Heart left ventricle (tissue), 16 donors: Measurements from ENCODE around the gene SCRN1. TPM values are rescaled to one million over a fixed set of nuclear protein-coding genes. Genes with fewer than 3 reads are reported as not detected.

ENCODE experiments used
- ATAC-seq, 4 donors: fragments of 200-7000 bp; cut with Tn5 transposase; one replicate each; pipeline ENCODE4 v1.9.1; 2020 to 2022; ENCODE audit warnings: moderate library complexity in 4 of 4, mild to moderate bottlenecking in 3 of 4, moderate number of reproducible peaks in 1 of 4
- DNase-seq, 5 donors: peaks; one replicate each; pipeline ENCODE4 v3.0.0-alpha.2; 2020
- H3K27ac ChIP-seq, 12 donors: fragments of 200-600 bp; sonication (generic) in 4 of 12; one replicate each; pipeline versions ENCODE4 v1.5.0 to v1.8.0; 2016 to 2022; ENCODE audit warnings: mild to moderate bottlenecking in 2 of 12
- H3K27me3 ChIP-seq, 9 donors: fragments of 200-600 bp; sonication (generic) in 2 of 9; one replicate each; pipeline versions ENCODE4 v1.5.1 to v1.8.0; 2016 to 2022; ENCODE audit warnings: mild to moderate bottlenecking in 3 of 9
- H3K36me3 ChIP-seq, 9 donors: fragments of 200-600 bp; sonication (generic) in 2 of 9; one replicate each; pipeline versions ENCODE4 v1.5.0 to v1.8.0; 2018 to 2022; ENCODE audit warnings: mild to moderate bottlenecking in 2 of 9
- H3K4me1 ChIP-seq, 12 donors: fragments of 200-600 bp; sonication (generic) in 4 of 12; one replicate each; pipeline versions ENCODE4 v1.5.0 to v1.8.0; 2016 to 2022; ENCODE audit warnings: mild to moderate bottlenecking in 3 of 12
- H3K4me3 ChIP-seq, 12 donors: fragments of 200-600 bp; sonication (generic) in 4 of 12; one replicate each; pipeline versions ENCODE4 v1.5.0 to v1.8.0; 2017 to 2022; ENCODE audit warnings: mild to moderate bottlenecking in 9 of 12, moderate library complexity in 4 of 12
- H3K9me3 ChIP-seq, 12 donors: fragments of 200-600 bp; sonication (generic) in 4 of 12; one replicate each; pipeline versions ENCODE4 v1.5.0 to v1.8.0; 2016 to 2022; ENCODE audit warnings: mild to moderate bottlenecking in 1 of 12
- POLR2A ChIP-seq, 2 donors: fragments of 450-650 bp; IDR thresholded peaks; one replicate each; pipeline ENCODE4 v1.6.1; 2017; ENCODE audit warnings: antibody characterized with exemption in 2 of 2, mild to moderate bottlenecking in 2 of 2, moderate library complexity in 2 of 2
- WGBS, 4 donors: extraction: QIAGEN DNeasy Blood & Tissue Kit in 2 of 4; methylation state at CpG; one replicate each; pipeline versions ENCODE4 v1.1.5 to v1.1.7; 2013 to 2018; 5-methylcytosine and 5-hydroxymethylcytosine counted together
- intact Hi-C, 10 donors: fragments of 100-400 bp; cut with DNase I; formaldehyde crosslinking; loops; one replicate each; pipeline versions ENCODE4 v1.11.1 to v1.14.2; 2022
- polyA plus RNA-seq, 2 donors: library from polyadenylated mRNA; stranded (reverse); fragments of 200-250 nt; gene quantifications; one replicate each; pipeline ENCODE4 v1.2.3, GENCODE V29; 2013
- total RNA-seq, 9 donors: library from RNA; depleted of rRNA in 2 of 9; stranded (reverse); fragments of >200 nt in 2 of 9; fragmentation: NEBNext Ultra II Directional in 3 of 9; extraction: Animal tissue kit (Norgen Biotek cat#: 25700) in 3 of 9; gene quantifications; one replicate each; pipeline versions ENCODE4 v1.1.0 to v1.2.4, GENCODE V29; 2016 to 2023
- TF ChIP-seq, protein P1 (sequence below), 12 donors: fragments of 200-600 bp; sonication (generic) in 4 of 12; IDR thresholded peaks; one replicate each; pipeline versions ENCODE4 v1.5.0 to v1.8.0; 2018 to 2022; ENCODE audit warnings: antibody characterized with exemption in 12 of 12, mild to moderate bottlenecking in 5 of 12
- donor health status: ischemic (EF 13 %, LVEDD 7.1; RV severe dilation, severe dysfunction).
- donor health status: healthy with polysubstance abuse.
- donor health status: DM: no; HTN: yes; CAD: no.
- donor health status: DM: no; HTN: no; CAD: no.
- donor health status: ischemic (EF 25% LVEDD 6.9; RV normal size, moderate dysfunction).
- donor health status: ischemic (EF 25% LVEDD 5.7; RV mildly dilated, moderate dysfunction).
- donor health status: healthy.
- donor health status: DM: yes; HTN: yes; CAD: no.
- donor health status: ischemic (EF 35%, LVEDD 5.7; RV mildly dilated, moderate dysfunction).
- donor health status: nonischemic (EF 11% LVEDD 7.7; RV severe dilation, severe dysfunction).
- donor health status: DM: yes; HTN: yes; CAD: no.
- donor health status: PGD.
- donor health status: ischemic (EF 29% LVEDD 5.4; RV normal size, mild dysfunction).
- donor health status: nonischemic (EF 23%, LVEDD 6.1; RV moderate dilation, normal function).

SCRN1 gene
- total and polyA plus RNA-seq, 11 donors, result 2.7 to 40.2 (median 20.1) TPM

DNA sequence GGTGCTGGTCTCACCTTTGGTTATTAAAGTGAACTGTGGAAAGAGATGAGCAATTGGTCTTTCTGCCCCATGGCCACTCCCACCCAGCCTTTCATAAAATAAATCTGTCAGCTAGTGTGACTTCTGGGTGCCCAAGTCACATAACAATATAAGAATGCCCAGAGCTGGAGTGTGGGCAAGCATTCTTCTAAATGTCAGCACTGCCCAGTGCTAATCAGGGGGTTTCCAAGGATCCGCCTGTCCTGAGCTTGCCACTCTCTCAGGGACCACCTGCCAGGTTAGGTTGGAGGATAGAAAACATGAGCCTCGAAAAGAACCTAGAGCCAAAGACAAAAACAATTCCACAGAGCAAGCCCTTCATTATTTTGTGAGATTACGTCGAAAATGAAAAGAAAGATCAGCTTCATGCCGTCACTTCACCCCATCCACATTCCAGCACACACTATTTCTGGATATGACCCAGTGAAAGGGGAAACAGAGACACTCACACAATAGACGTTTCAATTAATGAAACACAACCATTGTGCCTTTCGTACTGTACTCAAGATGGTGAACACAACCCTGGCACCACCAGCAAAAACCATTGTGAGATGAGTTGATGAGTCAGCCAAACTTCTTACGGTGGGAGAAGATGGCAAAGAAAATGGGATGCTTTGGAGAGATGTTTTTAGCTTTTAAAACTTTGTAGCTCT lies 30.8 kb downstream of the SCRN1 start:
- WGBS, 4 donors, result 80 to 86% (median 82%) methylated on average over 8 of the region's 8 CpGs
- no peak for DNase-seq
- H3K27me3 ChIP-seq, result no peaks in the 10 kb centered on the region
- TF ChIP-seq, protein P1, sequence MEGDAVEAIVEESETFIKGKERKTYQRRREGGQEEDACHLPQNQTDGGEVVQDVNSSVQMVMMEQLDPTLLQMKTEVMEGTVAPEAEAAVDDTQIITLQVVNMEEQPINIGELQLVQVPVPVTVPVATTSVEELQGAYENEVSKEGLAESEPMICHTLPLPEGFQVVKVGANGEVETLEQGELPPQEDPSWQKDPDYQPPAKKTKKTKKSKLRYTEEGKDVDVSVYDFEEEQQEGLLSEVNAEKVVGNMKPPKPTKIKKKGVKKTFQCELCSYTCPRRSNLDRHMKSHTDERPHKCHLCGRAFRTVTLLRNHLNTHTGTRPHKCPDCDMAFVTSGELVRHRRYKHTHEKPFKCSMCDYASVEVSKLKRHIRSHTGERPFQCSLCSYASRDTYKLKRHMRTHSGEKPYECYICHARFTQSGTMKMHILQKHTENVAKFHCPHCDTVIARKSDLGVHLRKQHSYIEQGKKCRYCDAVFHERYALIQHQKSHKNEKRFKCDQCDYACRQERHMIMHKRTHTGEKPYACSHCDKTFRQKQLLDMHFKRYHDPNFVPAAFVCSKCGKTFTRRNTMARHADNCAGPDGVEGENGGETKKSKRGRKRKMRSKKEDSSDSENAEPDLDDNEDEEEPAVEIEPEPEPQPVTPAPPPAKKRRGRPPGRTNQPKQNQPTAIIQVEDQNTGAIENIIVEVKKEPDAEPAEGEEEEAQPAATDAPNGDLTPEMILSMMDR (IDR thresholded peaks at IDR 0.05), result no peak
- TF ChIP-seq POLR2A (IDR thresholded peaks at IDR 0.05), result no peak
- no peak for ATAC-seq
- intact Hi-C loops, result no loop called here
- no peaks in the 10 kb centered on the region for H3K9me3 ChIP-seq
- no peak overlapping the region for H3K27ac ChIP-seq
- peaks cover 0 to 8% (median 0%) of the 10 kb centered on the region in 9 donors for H3K36me3 ChIP-seq
- H3K4me3 ChIP-seq, result no peak overlapping the region
- H3K4me1 ChIP-seq, result peaks cover 0 to 20% (median 0%) of the 10 kb centered on the region in 12 donors

DNA sequence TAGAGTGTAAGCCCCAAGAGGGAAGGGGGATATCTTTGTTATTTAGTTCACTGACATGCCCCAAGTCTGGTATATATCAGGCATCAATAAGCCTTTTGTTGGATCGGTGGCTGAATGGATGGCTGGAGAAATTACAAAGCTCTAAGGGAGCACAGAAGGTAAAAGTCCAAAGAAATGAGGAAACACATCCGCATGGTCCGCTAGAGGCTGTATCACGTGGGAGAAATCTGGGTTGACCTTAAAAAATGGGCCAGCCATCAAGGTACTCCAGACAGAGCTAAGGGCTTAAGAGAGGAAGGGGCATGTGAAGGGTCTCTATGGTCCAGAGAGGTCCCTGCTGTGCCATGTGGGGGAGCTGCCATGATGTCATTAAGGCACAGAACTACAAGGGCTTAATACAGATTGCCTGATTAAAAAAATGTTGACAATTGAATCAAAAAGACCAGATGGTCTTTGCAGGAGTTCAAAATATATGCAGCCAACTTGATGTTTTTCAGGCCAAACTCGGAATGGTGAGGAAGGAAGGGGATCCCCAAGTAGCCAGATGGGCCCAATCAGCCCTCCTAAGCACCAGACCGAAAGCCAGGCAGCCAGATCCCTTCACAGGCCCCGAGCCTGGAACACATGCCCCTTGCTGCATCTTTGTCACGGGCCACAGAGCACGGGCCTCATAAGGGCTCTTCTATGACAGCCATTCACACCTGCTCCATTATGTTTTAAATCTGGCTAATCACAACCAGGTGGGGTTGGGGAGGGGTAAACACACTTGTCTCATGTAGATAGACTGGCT lies 31.9 kb downstream of the SCRN1 start:
- WGBS, 4 donors, result 81 to 89% (median 85%) methylated on average over 9 of the region's 9 CpGs
- TF ChIP-seq POLR2A (IDR thresholded peaks at IDR 0.05), result no peak
- TF ChIP-seq, protein P1 (IDR thresholded peaks at IDR 0.05), result no peak
- intact Hi-C loops, result no loop called here
- DNase-seq, result no peak
- Histone ChIP-seq H3K9me3 (no peaks in the 10 kb centered on the region), H3K4me1 (peaks cover 0 to 25% (median 0%) of the 10 kb centered on the region in 12 donors), H3K27ac (no peak overlapping the region), H3K4me3 (no peak overlapping the region), H3K27me3 (no peaks in the 10 kb centered on the region), H3K36me3 (peaks cover 0 to 12% (median 0%) of the 10 kb centered on the region in 9 donors)
- no peak for ATAC-seq

DNA sequence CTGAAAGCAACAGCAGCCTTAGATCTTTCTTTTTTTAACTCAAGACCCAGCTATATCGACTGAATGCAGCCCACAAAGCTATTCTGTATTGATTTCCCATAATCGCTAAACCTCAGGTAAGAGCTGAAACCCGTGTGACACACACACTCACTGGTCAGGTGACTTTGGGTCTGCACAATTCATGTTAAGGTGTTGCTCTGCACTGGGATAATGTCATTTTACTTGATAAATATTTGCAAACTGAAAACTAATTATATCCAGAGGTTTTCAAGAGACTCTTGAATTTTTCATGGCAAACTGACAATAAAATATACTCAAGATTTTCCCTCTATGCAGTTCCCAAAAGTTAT lies 33.1 kb downstream of the SCRN1 start:
- Histone ChIP-seq H3K4me3 (no peak overlapping the region), H3K9me3 (no peaks in the 10 kb centered on the region), H3K4me1 (peaks cover 0 to 25% (median 0%) of the 10 kb centered on the region in 12 donors), H3K27me3 (no peaks in the 10 kb centered on the region), H3K27ac (no peak overlapping the region), H3K36me3 (peaks cover 0 to 24% (median 10%) of the 10 kb centered on the region in 9 donors)
- 74 to 81% (median 75%) methylated on average over 3 of the region's 3 CpGs for WGBS, 4 donors
- ATAC-seq (no peak), DNase-seq (no peak)
- intact Hi-C loops, result no loop called here
- TF ChIP-seq POLR2A (IDR thresholded peaks at IDR 0.05), result no peak
- TF ChIP-seq, protein P1 (IDR thresholded peaks at IDR 0.05), result no peak

DNA sequence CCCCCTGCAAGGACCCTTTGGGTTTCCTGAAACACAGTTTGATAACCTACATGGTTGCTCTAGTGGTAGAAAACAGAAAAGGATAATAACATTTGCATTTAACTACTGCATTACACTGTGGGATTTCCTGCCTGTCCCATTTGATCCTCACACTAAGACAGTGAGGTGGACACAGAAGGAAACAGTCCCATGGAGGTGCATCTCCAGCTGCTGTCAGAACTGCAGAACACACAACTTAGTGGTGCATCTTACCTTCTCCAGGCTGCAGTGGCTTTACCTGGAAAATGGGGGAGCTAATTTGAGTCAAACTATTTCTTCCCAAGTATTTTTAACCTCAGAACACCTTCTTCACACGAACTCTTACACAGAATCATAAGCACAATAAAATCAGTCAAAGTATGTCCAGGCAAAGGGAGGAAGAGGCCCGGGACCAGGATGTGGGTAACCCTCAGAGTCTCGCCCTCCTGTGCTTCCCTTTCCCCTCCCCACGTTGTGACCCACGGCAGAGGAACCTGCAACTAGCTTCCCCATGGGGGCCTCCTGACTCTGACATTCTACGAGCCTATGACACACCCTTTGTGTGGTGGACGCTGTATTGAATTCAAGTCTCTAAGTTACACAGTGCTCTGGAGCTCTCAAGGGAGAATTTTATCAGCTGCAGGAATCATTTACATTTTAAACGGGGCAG lies 33.7 kb downstream of the SCRN1 start:
- Histone ChIP-seq H3K36me3 (peaks cover 0 to 30% (median 15%) of the 10 kb centered on the region in 9 donors), H3K4me3 (no peak overlapping the region), H3K4me1 (peaks cover 0 to 25% (median 0%) of the 10 kb centered on the region in 12 donors), H3K27ac (peak overlapping the region in 3 of 12 donors; percentile 66 to 74 (median 73)), H3K27me3 (no peaks in the 10 kb centered on the region), H3K9me3 (no peaks in the 10 kb centered on the region)
- WGBS, 4 donors, result 58 to 65% (median 61%) methylated on average over 8 of the region's 8 CpGs
- TF ChIP-seq, protein P1 (IDR thresholded peaks at IDR 0.05), result no peak
- TF ChIP-seq POLR2A (IDR thresholded peaks at IDR 0.05), result no peak
- DNase-seq, result peak in 1 of 5 donors; percentile 35
- intact Hi-C loops, result no loop called here
- ATAC-seq, result peak in 2 of 4 donors; percentile 26 to 51
